Activated CD4-positive, alpha-beta T cell treated with anti-CD3 and anti-CD28 coated beads, Interleukin-10, Interleukin-2, amounts not matched to agents 100 ng/mL and 50 ng/mL, durations not matched to agents 16 hours and 8 hours (primary cell): ENCODE data around the gene ZKSCAN3.
"Not testable (repeated sequence)": the region's sequence is repeated elsewhere in the genome, so short reads cannot be mapped to it uniquely, and the experiment has no call there.

Experiments used
- DNase-seq: peaks from one replicate; pipeline ENCODE4 v3.0.0-alpha.2; 2020

The ZKSCAN3 gene

GRCh38 chr6:28349892-28350737 is at the start of gene ZKSCAN3:
Gene ZKSCAN3, plus strand, starts transcription at chr6:28349947. Its CDS starts 9,640 bp downstream, at chr6:28359587.
- DNase-seq, result peak; percentile 91

- DNase-seq, result peak; percentile 5
Observed at GRCh38 chr6:28303570-28303969, 46.2 kb upstream of the ZKSCAN3 start.

- DNase-seq, result not testable (repeated sequence)
Observed at GRCh38 chr6:28306363-28306762, 43.4 kb upstream of the ZKSCAN3 start.

- no peak for DNase-seq
Observed at GRCh38 chr6:28311139-28311823, 38.5 kb upstream of the ZKSCAN3 start.

GRCh38 chr6:28312939-28313338 is 36.8 kb upstream of the ZKSCAN3 start:
- no peak for DNase-seq

- no peak for DNase-seq
Observed at GRCh38 chr6:28315628-28316027, 34.1 kb upstream of the ZKSCAN3 start.

GRCh38 chr6:28317866-28318265 is 31.9 kb upstream of the ZKSCAN3 start:
- not testable (repeated sequence) for DNase-seq

- no peak for DNase-seq
Observed at GRCh38 chr6:28322661-28323060, 27.1 kb upstream of the ZKSCAN3 start.

- DNase-seq, result no peak
Observed at GRCh38 chr6:28323813-28324424, 25.8 kb upstream of the ZKSCAN3 start.

- DNase-seq, result no peak
Observed at GRCh38 chr6:28326371-28326948, 23.3 kb upstream of the ZKSCAN3 start.

- DNase-seq, result no peak
Observed at GRCh38 chr6:28330041-28330440, 19.7 kb upstream of the ZKSCAN3 start.

- DNase-seq, result no peak
Observed at GRCh38 chr6:28333047-28333446, 16.7 kb upstream of the ZKSCAN3 start.

- no peak for DNase-seq
Observed at GRCh38 chr6:28333599-28334018, 16.1 kb upstream of the ZKSCAN3 start.

- DNase-seq, result no peak
Observed at GRCh38 chr6:28334286-28335039, 15.3 kb upstream of the ZKSCAN3 start.

GRCh38 chr6:28335040-28335563 is 14.6 kb upstream of the ZKSCAN3 start:
- no peak for DNase-seq

GRCh38 chr6:28335564-28336283 is 14.0 kb upstream of the ZKSCAN3 start, which contains the start of gene ZSCAN31:
Gene ZSCAN31, minus strand, starts transcription at chr6:28336148. Its CDS starts 6,465 bp downstream, at chr6:28329683.
- DNase-seq, result peak; percentile 86

- DNase-seq, result peak; percentile 14
Observed at GRCh38 chr6:28336284-28337120, 13.2 kb upstream of the ZKSCAN3 start.

- DNase-seq, result no peak
Observed at GRCh38 chr6:28337121-28337520, 12.6 kb upstream of the ZKSCAN3 start.

- no peak for DNase-seq
Observed at GRCh38 chr6:28340310-28341095, 9.2 kb upstream of the ZKSCAN3 start.
